Measurements from ENCODE around the gene MACROH2A2. TPM values are rescaled to one million over a fixed set of nuclear protein-coding genes. Genes with fewer than 3 reads are reported as not detected.

The MACROH2A2 gene
- total and polyA plus RNA-seq, 10 of the 15 experiments (the other 5 are each of a cell fraction or from before 2014, with no cell fraction given), result 0.14 to 0.24 TPM; not detected in 8

GRCh38 chr10:70145166-70145665, 92.6 kb downstream of the MACROH2A2 start:
- no peaks in the 10 kb centered on the region; the same call in none of the 2 replicates for H4K20me1 ChIP-seq (ENCODE audit: control insufficient read depth, insufficient read depth)
- H3K27me3 ChIP-seq (replicated peaks in 1 of 2; ENCODE audit: control insufficient read depth in 2 of 2, insufficient read depth in 2 of 2, low read length in 1 of 2), result no peaks in the 10 kb centered on the region
- intact Hi-C loops (cut with micrococcal nuclease; ENCODE audit: unreplicated experiment), result loop anchor here (2.0 kb wide), 1 partner anchor 28 kb away; no protein-coding TSS in a partner anchor
- peak overlapping the region; percentile 85 for H2AFZ ChIP-seq (ENCODE audit: control insufficient read depth, low read depth, low read length)
- ChIA-PET CTCF (interaction anchor here (0.9 to 8.4 kb wide), 22 partner anchors 9 to 230 kb away, joined by 3 to 173 read pairs (median 8); partner anchors contain the start of genes AIFM2 and SAR1A), POLR2A (interaction anchor here (1.7 to 2.6 kb wide), 4 partner anchors 11 to 87 kb away, joined by 8 to 45 read pairs (median 10); partner anchors contain the start of genes PPA1 and SAR1A), SMC1A (ENCODE audit: uncharacterized antibody, unreplicated experiment) (interaction anchor here (1.2 to 3.6 kb wide), 14 partner anchors 8 to 209 kb away, joined by 4 to 42 read pairs (median 5); partner anchors contain the start of genes AIFM2 and SAR1A), RAD21 (ENCODE audit: unreplicated experiment) (interaction anchor here (1.5 to 3.3 kb wide), 6 partner anchors 16 to 187 kb away, joined by 3 to 28 read pairs (median 10); partner anchors contain the start of gene SAR1A)
- no peak for DNase-seq (ENCODE audit: low read depth, low spot score)
- no peak for FAIRE-seq
- 1% methylated on average over 14 of the region's 28 CpGs for WGBS (ENCODE audit: insufficient coverage, insufficient replicate concordance, low lambda C conversion rate, missing lambda C conversion rate)
- H3K4me3 ChIP-seq, result peak overlapping the region; percentile 88
- peak overlapping the region; percentile 85 for H3K27ac ChIP-seq (ENCODE audit: control insufficient read depth, insufficient read depth)
- peak overlapping the region; percentile 70 for H3K4me2 ChIP-seq (ENCODE audit: control insufficient read depth, insufficient read depth)
- no peaks in the 10 kb centered on the region for H3K9me3 ChIP-seq (replicated peaks; ENCODE audit: control insufficient read depth, insufficient read depth, low read length)
- ATAC-seq, result no peak; the same call in 1 of the 3 replicates
- peaks cover 3% of the 10 kb centered on the region; the same call in 1 of the 2 replicates for H3K4me1 ChIP-seq (ENCODE audit: control insufficient read depth, insufficient read depth, low read length)
- peaks cover 0 to 1% of the 10 kb centered on the region in 2 experiments; a peak in 3 of 4 replicates for H3K36me3 ChIP-seq (ENCODE audit: control insufficient read depth in 2 of 2, insufficient read depth in 2 of 2, low read length in 1 of 2)
- peak overlapping the region; percentile 71 for H3K9ac ChIP-seq (ENCODE audit: control insufficient read depth, insufficient read depth, low read length)
- TF ChIP-seq ETV6 (conservative IDR thresholded peaks at IDR 0.05 in 1 of 2, IDR thresholded peaks at IDR 0.05 in 1 of 2; ENCODE audit: borderline replicate concordance in 1 of 2, low read depth in 1 of 2) (no peak), IRF3 (IDR thresholded peaks at IDR 0.05) (no peak), PAX5 (IDR thresholded peaks at IDR 0.05; ENCODE audit: borderline replicate concordance, low read depth, low read length) (0 out of 2 replicates have a peak, but pooled peaks have one; percentile 50), MEF2B (IDR thresholded peaks at IDR 0.05; ENCODE audit: partially characterized antibody, poor library complexity, severe bottlenecking) (peak; percentile 23), POLR2A (IDR thresholded peaks at IDR 0.05; ENCODE audit: low read depth, low read length) (no peak), DPF2 (IDR thresholded peaks at IDR 0.05) (0 out of 2 replicates have a peak, but pooled peaks have one; percentile 62), EP300 (IDR thresholded peaks at IDR 0.05; ENCODE audit: borderline replicate concordance in 1 of 2, control insufficient read depth in 1 of 2, low read depth in 2 of 2, low read length in 2 of 2) (no peak), EGR1 (IDR thresholded peaks at IDR 0.05; ENCODE audit: borderline replicate concordance in 1 of 2, low read depth in 2 of 2, low read length in 2 of 2) (no peak), GATAD2B (conservative IDR thresholded peaks at IDR 0.05; ENCODE audit: low read depth) (peak; percentile 92; the same call in 1 of the 2 replicates), NR2F1 (conservative IDR thresholded peaks at IDR 0.05) (peak; percentile 46; the same call in 1 of the 2 replicates), BHLHE40 (IDR thresholded peaks at IDR 0.05; ENCODE audit: borderline replicate concordance in 1 of 2, low read depth in 2 of 2, low read length in 1 of 2) (peak; percentile 16 to 80; a peak in 2 of 4 replicates), ZNF274 (IDR thresholded peaks at IDR 0.05; ENCODE audit: insufficient read depth, insufficient read length) (no peak)
- peaks cover 23% of the 10 kb centered on the region for H3K79me2 ChIP-seq (ENCODE audit: control insufficient read depth, insufficient read depth, low read length)
- in situ Hi-C loops (cut with MboI), result no loop called here
- BruUV-seq (replicated peaks), result no TSS peak

Data from GM12878 (cell line).